Activated naive CD8-positive, alpha-beta T cell treated with anti-CD3 and anti-CD28 coated beads for 36 hours (primary cell): Measurements from ENCODE around the gene ACADSB. TPM values are rescaled to one million over a fixed set of nuclear protein-coding genes. Genes with fewer than 3 reads are reported as not detected.
A peak's percentile ranks its signal among the peaks of the same experiment; 100 is the strongest.

Experiments used
- DNase-seq: peaks from one replicate; pipeline ENCODE4 v3.0.0; 2021
- H3K27ac Mint-ChIP-seq: one replicate; pipeline ENCODE4 v1.8.0; 2022; ENCODE audit warnings: mild to moderate bottlenecking, moderate library complexity, mixed read lengths
- H3K27me3 Mint-ChIP-seq: one replicate; pipeline ENCODE4 v1.8.0; 2022; ENCODE audit warnings: mild to moderate bottlenecking, mixed read lengths
- H3K36me3 Mint-ChIP-seq: one replicate; pipeline ENCODE4 v1.8.0; 2021; ENCODE audit warnings: mild to moderate bottlenecking, mixed read lengths
- H3K4me1 Mint-ChIP-seq: one replicate; pipeline ENCODE4 v1.8.0; 2021; ENCODE audit warnings: mixed read lengths
- H3K4me3 Mint-ChIP-seq: one replicate; pipeline ENCODE4 v1.8.0; 2022; ENCODE audit warnings: mild to moderate bottlenecking, moderate library complexity, mixed read lengths
- H3K9me3 Mint-ChIP-seq: one replicate; pipeline ENCODE4 v1.8.0; 2022; ENCODE audit warnings: mixed read lengths
- total RNA-seq, 2 experiments: library from RNA; stranded (reverse); gene quantifications; one replicate each; pipeline ENCODE4 v1.2.3, GENCODE V29; 2021

ACADSB gene
- total RNA-seq, 2 experiments from 2014 or later = 23.3 to 25.1 TPM

DNA sequence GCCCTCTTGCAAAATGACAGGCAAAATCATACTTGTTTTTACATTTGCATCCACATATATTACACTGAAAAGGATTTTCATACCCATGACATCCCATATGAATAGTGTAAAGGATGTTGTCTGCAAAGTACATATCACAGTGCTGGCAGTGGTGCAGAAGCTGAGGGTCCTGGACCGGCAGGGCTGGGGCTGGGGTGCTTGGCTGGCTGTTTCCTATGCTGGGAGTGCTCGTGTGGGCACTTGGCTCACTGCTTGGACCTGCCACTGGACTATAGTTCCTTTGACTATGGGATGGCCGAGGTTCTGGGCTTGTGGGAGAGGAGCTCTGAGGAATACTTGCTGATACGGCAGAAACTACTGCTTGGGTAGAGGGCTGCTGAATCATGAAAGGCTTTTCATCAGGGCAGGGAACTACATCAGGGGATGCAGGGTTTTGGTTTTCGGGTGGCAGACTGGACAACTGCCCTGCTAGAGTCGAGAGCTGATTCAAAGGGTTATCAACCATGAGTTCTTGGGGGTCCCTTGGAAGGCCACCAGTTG, 14.9 kb upstream of the ACADSB start:
- no peaks in the 10 kb centered on the region for H3K9me3 Mint-ChIP-seq
- peaks cover 10% of the 10 kb centered on the region for H3K36me3 Mint-ChIP-seq
- H3K4me3 Mint-ChIP-seq = no peak overlapping the region
- DNase-seq = no peak
- H3K4me1 Mint-ChIP-seq = peaks cover 11% of the 10 kb centered on the region
- no peak overlapping the region for H3K27ac Mint-ChIP-seq
- H3K27me3 Mint-ChIP-seq = no peaks in the 10 kb centered on the region

- Mint-ChIP-seq H3K27me3 (no peaks in the 10 kb centered on the region), H3K4me3 (no peak overlapping the region), H3K4me1 (peaks cover 25% of the 10 kb centered on the region), H3K36me3 (peaks cover 15% of the 10 kb centered on the region), H3K9me3 (no peaks in the 10 kb centered on the region), H3K27ac (no peak overlapping the region)
- no peak for DNase-seq
These were observed 12.9 kb upstream of the ACADSB start for GRCh38 chr10:122995936-122996335.

GRCh38 chr10:122997864-122998263, 10.9 kb upstream of the ACADSB start:
- Mint-ChIP-seq H3K4me1 (peaks cover 25% of the 10 kb centered on the region), H3K36me3 (peaks cover 24% of the 10 kb centered on the region), H3K4me3 (no peak overlapping the region), H3K27ac (peak overlapping the region; percentile 10), H3K27me3 (no peaks in the 10 kb centered on the region), H3K9me3 (no peaks in the 10 kb centered on the region)
- no peak for DNase-seq

GRCh38 chr10:122998360-122998917, 10.4 kb upstream of the ACADSB start:
- Mint-ChIP-seq H3K4me1 (peaks cover 25% of the 10 kb centered on the region), H3K9me3 (no peaks in the 10 kb centered on the region), H3K27ac (no peak overlapping the region), H3K36me3 (peaks cover 25% of the 10 kb centered on the region), H3K4me3 (no peak overlapping the region), H3K27me3 (no peaks in the 10 kb centered on the region)
- no peak for DNase-seq

GRCh38 chr10:122998934-122999333, 9.9 kb upstream of the ACADSB start:
- peaks cover 28% of the 10 kb centered on the region for H3K36me3 Mint-ChIP-seq
- no peaks in the 10 kb centered on the region for H3K9me3 Mint-ChIP-seq
- no peak overlapping the region for H3K4me3 Mint-ChIP-seq
- H3K27ac Mint-ChIP-seq = no peak overlapping the region
- DNase-seq = no peak
- H3K4me1 Mint-ChIP-seq = peaks cover 29% of the 10 kb centered on the region
- H3K27me3 Mint-ChIP-seq = no peaks in the 10 kb centered on the region

DNA sequence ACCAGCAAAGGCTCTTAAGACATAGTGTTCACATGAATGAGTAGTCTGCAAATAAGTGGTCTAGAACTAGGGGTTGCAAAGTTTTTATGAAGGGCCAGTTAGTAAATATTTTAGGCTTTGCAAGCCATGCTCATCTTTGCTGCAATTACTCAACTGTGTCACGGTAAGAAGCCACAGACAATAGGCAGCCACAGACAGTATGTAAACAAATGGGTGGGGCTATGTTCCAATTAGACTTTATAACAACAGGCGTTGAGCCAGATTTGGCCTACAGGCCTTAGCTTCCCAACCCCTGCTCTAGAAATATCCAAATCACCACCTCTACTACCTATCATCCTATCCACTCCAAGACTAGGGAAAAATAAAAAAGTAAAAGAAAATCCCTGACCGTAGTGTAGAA, 9.5 kb upstream of the ACADSB start:
- peaks cover 32% of the 10 kb centered on the region for H3K4me1 Mint-ChIP-seq
- no peak overlapping the region for H3K4me3 Mint-ChIP-seq
- H3K9me3 Mint-ChIP-seq = no peaks in the 10 kb centered on the region
- peak overlapping the region; percentile 42 for H3K27ac Mint-ChIP-seq
- no peak for DNase-seq
- H3K36me3 Mint-ChIP-seq = peaks cover 26% of the 10 kb centered on the region
- no peaks in the 10 kb centered on the region for H3K27me3 Mint-ChIP-seq

DNA sequence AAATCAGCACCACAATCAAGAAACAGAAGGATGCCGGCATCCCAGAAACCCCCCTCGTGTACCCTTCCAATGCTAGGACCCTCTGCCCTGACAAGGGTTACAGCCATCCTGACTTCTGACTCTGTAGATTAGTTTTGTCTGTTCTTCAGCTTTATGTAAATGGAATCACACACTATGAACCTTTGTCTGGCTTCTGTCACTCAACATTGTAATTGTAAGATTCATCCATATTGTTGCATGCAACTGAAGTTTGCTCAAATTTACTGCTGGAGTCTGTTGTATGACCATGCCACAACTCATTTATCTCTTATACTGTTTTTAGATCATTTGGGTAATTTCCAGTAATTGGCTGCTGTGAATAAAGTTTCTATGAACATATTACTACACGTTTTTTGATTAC, 8.7 kb upstream of the ACADSB start:
- no peaks in the 10 kb centered on the region for H3K27me3 Mint-ChIP-seq
- DNase-seq = no peak
- H3K36me3 Mint-ChIP-seq = peaks cover 26% of the 10 kb centered on the region
- no peaks in the 10 kb centered on the region for H3K9me3 Mint-ChIP-seq
- H3K4me3 Mint-ChIP-seq = no peak overlapping the region
- peaks cover 36% of the 10 kb centered on the region for H3K4me1 Mint-ChIP-seq
- H3K27ac Mint-ChIP-seq = no peak overlapping the region

DNA sequence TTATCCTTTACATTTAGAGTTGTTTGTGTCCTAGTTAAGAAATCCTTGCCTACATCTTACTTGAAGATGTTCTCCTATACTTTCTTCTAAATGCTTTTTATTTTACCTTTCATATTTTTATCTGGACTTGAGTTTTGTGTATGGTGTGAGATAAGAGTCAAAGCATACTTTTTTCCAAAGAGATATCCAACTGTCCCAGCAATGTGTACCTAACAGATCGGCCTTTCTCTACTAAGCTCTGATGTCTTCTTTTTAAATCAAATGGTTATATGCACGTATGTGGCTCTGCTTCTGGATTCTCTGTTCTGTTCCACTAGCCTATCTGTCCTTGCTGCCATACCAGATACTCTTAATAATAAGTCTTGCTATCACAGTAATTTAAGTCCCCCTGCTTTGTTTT, 7.4 kb upstream of the ACADSB start:
- H3K4me3 Mint-ChIP-seq = no peak overlapping the region
- no peaks in the 10 kb centered on the region for H3K9me3 Mint-ChIP-seq
- H3K4me1 Mint-ChIP-seq = peaks cover 46% of the 10 kb centered on the region
- no peak overlapping the region for H3K27ac Mint-ChIP-seq
- H3K27me3 Mint-ChIP-seq = no peaks in the 10 kb centered on the region
- no peak for DNase-seq
- peaks cover 32% of the 10 kb centered on the region for H3K36me3 Mint-ChIP-seq

- H3K27ac Mint-ChIP-seq = no peak overlapping the region
- no peaks in the 10 kb centered on the region for H3K27me3 Mint-ChIP-seq
- no peak for DNase-seq
- peaks cover 46% of the 10 kb centered on the region for H3K4me1 Mint-ChIP-seq
- peaks cover 29% of the 10 kb centered on the region for H3K36me3 Mint-ChIP-seq
- H3K9me3 Mint-ChIP-seq = no peaks in the 10 kb centered on the region
- H3K4me3 Mint-ChIP-seq = no peak overlapping the region
These were observed 4.5 kb upstream of the ACADSB start for GRCh38 chr10:123004298-123004697.

DNA sequence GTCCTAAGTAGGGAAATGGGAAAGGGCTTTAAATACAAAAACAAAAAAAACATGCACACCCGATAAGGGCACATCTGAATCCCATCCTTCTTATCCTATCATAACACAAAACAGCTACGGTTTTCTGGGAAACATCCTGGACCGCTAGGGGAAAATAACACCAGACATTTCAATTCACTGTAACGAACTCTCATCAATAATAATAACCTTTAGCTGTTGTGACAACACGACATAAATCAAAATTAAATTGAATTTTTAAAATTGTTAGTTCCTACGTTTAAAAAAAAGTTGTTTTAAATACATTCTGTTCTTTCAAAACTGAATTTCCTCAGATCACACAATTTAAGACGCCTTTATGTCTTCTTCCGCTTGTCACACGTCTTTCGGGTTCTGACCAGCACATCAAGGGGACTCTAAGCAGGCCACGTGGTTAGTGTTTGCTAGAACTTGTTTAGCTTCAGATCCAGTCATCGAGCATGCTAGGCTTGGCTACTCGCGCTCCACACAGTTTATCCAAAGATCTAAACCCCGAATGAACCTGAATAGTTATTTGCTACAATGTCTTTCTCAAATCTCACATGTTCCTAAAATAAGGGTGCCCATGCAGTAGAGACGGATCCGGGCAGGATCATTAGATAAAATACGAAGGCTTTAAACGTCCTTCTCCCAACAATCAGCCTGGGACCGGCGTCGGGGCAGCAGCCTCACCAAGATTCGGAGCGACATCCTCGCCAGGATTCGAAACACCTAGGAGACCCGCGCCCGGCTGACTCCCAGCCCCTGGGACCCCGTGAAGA, 1.1 kb upstream of the ACADSB start:
- peaks cover 28% of the 10 kb centered on the region for H3K36me3 Mint-ChIP-seq
- peak; percentile 42 for DNase-seq
- no peaks in the 10 kb centered on the region for H3K9me3 Mint-ChIP-seq
- no peaks in the 10 kb centered on the region for H3K27me3 Mint-ChIP-seq
- peaks cover 38% of the 10 kb centered on the region for H3K4me1 Mint-ChIP-seq
- H3K4me3 Mint-ChIP-seq = peak overlapping the region; percentile 95
- peak overlapping the region; percentile 94 for H3K27ac Mint-ChIP-seq

GRCh38 chr10:123009105-123009820, 457 bp downstream of the ACADSB start:
- H3K9me3 Mint-ChIP-seq = no peaks in the 10 kb centered on the region
- peak overlapping the region; percentile 95 for H3K4me3 Mint-ChIP-seq
- H3K4me1 Mint-ChIP-seq = peaks cover 31% of the 10 kb centered on the region
- H3K36me3 Mint-ChIP-seq = peaks cover 23% of the 10 kb centered on the region
- peak overlapping the region; percentile 94 for H3K27ac Mint-ChIP-seq
- peak; percentile 13 for DNase-seq
- no peaks in the 10 kb centered on the region for H3K27me3 Mint-ChIP-seq

DNA sequence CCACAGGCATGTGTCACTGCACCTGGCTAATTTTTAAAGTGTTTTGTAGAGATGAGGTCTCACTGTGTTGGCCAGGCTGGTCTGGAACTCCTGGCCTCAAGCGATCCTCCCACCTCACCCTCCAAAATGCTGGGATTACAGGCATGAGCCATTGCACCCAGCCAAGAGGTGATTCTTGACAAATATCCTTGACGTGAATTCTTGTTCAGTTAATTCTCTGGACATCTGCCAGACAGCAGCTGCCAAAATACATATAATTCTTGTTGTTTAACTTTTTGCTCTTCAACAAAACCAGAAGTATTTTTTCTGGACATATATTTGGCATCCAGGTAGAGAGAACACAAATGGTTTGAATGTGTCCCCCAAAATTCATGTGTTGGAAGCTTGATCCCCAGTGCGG, 3.2 kb downstream of the ACADSB start:
- no peak overlapping the region for H3K4me3 Mint-ChIP-seq
- DNase-seq = no peak
- no peaks in the 10 kb centered on the region for H3K9me3 Mint-ChIP-seq
- H3K36me3 Mint-ChIP-seq = peaks cover 15% of the 10 kb centered on the region
- no peak overlapping the region for H3K27ac Mint-ChIP-seq
- peaks cover 11% of the 10 kb centered on the region for H3K4me1 Mint-ChIP-seq
- no peaks in the 10 kb centered on the region for H3K27me3 Mint-ChIP-seq

DNA sequence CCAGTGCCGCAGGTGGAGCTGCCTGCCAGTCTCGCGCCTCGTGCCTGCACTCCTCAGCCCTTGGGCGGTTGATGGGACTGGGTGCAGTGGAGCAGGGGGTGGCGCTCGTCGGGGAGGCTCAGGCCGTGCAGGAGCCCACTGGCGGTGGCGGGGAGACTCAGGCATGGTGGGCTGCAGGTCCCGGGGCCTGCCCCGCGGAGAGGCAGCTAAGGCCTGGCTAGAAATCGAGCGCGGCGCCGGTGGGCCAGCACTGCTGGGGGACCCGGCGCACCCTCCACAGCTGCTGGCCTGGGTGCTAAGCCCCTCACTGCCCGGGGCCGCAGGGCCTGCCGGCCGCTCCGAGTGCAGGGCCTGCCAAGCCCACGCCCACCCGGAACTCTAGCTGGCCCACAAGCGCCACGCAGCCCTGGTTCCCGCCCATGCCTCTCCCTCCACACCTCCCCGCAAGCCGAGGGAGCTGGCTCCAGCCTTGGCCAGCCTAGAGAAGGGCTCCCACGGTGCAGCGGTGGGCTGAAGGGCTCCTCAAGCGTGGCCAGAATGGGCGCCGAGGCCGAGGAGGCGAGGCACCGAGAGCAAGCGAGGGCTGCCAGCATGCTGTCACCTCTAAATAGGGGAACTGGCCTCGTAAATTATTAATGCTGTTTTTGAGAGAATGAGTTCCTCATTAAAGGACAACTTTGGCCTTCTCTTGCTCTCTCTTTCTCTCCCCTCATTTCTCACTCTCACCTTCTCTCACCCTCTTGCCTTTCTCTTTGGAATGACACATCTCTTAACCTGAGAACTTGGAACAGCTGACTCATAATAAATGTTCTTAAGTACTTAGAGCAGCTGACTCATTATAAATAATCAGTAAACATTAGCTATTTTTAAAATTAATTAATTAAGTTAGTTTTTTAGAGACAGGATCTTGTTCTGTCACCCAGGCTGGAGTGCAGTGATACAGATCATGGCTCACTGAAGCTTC, 4.9 kb downstream of the ACADSB start:
- Mint-ChIP-seq H3K9me3 (no peaks in the 10 kb centered on the region), H3K27me3 (no peaks in the 10 kb centered on the region), H3K4me3 (no peak overlapping the region), H3K27ac (no peak overlapping the region), H3K4me1 (peaks cover 9% of the 10 kb centered on the region), H3K36me3 (peaks cover 18% of the 10 kb centered on the region)
- no peak for DNase-seq

DNA sequence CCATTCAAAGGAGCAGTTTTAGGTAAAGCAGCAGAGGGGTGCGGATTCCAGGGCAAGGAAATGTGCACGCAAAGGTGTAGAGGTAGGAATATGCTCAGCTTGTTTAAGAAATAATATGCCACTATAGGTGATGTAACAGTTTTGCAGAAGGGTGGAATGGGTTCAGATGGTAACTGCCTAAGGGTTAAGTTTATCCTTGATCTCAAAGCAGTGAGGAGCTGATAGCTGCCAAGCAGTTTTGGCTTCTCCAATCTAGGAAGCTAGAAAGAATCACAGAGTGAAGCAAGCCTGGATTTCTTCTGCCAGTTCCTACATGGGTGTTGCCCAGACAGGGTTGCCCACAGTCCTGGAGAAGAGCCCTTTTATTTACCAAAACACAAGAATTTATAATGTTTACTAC, 6.0 kb downstream of the ACADSB start:
- H3K4me3 Mint-ChIP-seq = no peak overlapping the region
- H3K27me3 Mint-ChIP-seq = no peaks in the 10 kb centered on the region
- no peaks in the 10 kb centered on the region for H3K9me3 Mint-ChIP-seq
- no peak overlapping the region for H3K27ac Mint-ChIP-seq
- H3K36me3 Mint-ChIP-seq = peaks cover 18% of the 10 kb centered on the region
- no peak for DNase-seq
- peaks cover 11% of the 10 kb centered on the region for H3K4me1 Mint-ChIP-seq
